Measurements from ENCODE around the gene RCVRN.
A peak's percentile ranks its signal among the peaks of the same experiment; 100 is the strongest.
"Not testable (repeated sequence)": the region's sequence is repeated elsewhere in the genome, so short reads cannot be mapped to it uniquely, and the experiment has no call there.

Gene RCVRN

DNA sequence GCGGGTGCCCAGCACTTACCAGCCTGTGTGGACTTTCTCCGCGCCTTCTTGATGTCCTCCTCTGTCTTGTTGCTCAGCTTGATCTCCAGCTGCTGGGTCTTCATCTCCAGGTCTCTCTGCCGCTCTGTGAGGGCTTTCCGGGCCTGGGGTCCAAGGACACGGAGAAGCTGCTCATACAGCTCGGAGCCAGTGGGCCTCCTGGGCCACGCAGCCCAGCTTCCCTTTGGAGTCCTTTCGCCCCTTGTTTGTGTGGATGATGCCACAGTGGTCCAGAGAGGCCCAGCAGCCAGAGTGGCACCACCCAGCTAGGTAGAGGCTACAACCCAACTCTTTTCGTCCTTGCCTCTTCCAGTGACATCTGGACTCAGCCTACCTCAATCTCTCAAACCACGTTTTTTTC, 20.4 kb upstream of the RCVRN start:
- in situ Hi-C loops (cut with HindIII; ENCODE audit: low pct_ligation_motif_present, low pct_unique_long_range_greater_than_20kb, low sequenced_read_pairs), result no loop called here

DNA sequence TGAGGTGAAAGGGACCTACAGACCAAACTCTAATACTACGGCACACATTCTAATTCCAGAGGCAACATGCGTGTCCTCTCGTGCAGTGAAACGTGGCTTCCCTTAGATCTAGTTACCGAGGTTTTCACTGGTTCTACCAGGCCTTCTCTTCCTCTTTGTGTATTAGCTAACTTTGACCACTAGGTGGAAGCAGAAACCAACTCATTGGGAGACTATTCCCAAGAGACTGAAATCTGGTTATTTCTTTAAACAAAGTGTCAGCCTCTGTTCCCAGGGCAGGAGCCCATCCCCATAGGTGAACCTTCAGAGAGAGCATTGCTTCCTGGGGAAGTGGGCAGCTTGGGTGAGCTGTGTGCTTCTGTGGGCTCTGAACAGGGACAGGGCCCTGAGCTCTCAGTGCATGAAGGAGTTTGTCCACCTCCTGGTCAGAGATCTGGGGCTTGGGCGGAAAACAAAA, 19.7 kb upstream of the RCVRN start:
- in situ Hi-C loops (cut with HindIII; ENCODE audit: low pct_ligation_motif_present, low pct_unique_long_range_greater_than_20kb, low sequenced_read_pairs), result no loop called here
- peak; percentile 85 for DNase-seq

More for the DNA sequence above, 20.4 kb upstream of the RCVRN start:
- no peak for DNase-seq

DNA sequence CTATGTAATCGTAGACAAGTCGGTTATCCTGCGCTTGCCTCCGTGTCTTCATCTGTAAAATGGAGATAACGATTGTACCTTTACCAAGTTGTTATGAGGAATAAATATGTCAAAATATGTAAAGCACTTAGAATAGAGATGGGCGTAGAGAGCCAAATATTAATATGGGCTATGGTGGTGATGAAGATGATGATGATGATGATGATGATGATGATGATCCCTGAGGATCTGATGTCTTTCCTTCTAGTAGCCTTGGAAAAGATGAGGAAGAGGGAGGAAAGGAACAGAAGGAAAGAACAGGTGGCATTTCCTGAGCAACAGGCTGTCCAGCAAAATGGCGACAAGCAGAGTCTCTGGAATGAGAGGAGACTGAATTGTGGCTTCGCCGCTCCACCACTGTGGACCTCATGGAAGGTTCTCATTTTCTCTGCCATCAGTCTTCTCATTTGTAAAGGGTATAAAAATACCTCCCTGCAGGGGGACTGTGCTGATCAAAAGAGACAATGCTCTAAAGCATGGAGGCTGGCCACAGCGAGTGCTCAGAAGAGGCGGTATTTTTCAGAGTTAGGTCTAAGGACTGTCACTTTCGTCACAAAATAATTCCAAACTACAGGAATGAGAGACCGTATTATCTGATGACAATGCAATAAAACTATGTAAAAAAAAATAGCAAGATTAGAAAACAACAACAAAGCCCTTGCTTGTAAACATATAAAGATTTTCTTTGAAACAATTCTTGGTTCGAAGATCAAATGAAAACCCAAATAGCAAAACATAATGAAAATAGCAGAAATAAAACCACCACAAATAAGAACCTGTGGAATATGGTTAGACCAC, 17.2 kb upstream of the RCVRN start:
- in situ Hi-C loops (cut with HindIII; ENCODE audit: low pct_ligation_motif_present, low pct_unique_long_range_greater_than_20kb, low sequenced_read_pairs), result no loop called here

DNA sequence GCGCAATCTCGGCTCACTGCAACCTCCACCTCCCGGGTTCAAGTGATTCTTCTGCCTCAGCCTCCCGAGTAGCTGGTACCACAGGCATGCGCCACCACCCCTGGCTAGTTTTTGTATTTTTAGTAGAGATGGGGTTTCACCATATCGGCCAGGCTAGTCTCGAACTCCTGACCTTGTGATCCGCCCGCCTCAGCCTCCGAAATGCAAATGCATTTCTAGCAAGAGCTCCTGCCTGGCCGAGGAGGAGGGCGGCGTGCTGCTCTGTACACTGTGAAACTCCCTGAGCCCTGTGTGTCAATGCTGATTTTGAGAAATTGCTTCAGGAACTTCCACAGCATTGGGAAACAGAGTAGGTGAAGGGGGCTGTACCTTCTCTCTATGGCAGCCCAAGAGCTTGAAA, 16.1 kb upstream of the RCVRN start:
- in situ Hi-C loops (cut with HindIII; ENCODE audit: low pct_ligation_motif_present, low pct_unique_long_range_greater_than_20kb, low sequenced_read_pairs); DNase-seq: not testable (repeated sequence)

More for the DNA sequence above, 17.2 kb upstream of the RCVRN start:
- no peak for DNase-seq

DNA sequence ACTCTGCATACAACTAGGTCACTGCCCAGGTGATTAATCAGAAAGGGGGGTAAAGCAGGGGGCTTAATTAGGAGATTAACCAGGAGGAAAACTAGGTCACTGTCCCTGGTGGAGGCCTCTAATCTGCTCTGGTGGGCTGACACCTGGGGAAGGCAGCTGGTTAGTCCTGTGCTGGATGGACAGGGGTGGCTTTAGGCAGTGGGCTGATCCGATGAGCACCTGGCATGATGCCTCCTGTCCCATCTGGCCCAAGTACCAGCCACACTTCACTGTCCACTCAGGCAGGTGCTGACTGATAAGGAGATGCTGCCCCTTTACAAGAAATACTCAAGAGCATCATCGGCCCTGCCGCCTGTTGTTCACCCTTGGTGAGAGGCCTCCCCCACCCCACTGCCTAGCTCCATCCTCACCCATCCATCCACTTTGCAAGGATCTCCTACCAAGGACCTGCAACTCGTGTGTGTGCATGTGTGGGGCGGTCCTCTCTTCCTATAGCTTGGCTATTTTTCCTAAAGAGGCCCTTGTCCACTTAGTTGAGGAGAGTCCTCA, 13.8 kb upstream of the RCVRN start:
- in situ Hi-C loops (cut with HindIII; ENCODE audit: low pct_ligation_motif_present, low pct_unique_long_range_greater_than_20kb, low sequenced_read_pairs), result no loop called here

DNA sequence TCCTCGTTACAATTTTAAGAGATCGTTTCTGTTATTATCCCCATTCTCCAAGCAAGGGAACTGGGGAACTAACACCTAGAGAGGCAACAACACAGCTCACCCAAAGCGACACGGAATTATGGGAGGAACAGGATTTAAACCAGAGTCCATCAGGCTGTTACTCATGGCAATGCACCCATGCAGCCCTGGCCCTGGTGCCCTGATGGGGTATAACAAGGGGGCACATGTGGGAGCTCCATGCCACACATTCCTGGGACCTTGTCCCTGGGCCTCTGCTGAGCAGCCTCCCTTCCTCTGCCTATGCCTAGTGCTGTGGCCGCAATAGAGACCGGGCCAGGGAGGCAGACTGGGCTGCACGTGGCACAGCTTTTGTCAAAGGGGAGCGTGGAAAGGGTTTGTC, 13.3 kb upstream of the RCVRN start:
- in situ Hi-C loops (cut with HindIII; ENCODE audit: low pct_ligation_motif_present, low pct_unique_long_range_greater_than_20kb, low sequenced_read_pairs), result no loop called here

More for the DNA sequence above, 13.8 kb upstream of the RCVRN start:
- DNase-seq, result no peak

DNA sequence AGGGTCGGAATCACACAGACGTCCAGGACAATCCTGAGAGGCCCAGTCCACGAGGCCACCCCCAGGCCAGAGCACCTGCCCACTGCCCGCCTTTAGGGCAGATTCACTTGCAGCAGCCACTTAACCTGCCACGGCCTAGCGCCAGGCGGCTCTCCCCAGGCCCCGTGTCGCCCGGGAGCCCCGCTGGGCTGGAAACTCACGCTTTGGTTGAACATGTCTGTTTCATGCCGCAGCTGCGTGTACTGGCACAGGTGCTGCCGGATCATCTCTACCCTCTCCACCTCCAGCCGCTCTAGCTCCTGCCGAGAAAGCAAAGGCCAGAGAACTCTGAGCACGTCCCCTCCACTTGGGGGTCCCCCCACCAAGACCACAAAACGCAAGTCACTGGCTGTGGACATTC, 12.7 kb upstream of the RCVRN start:
- no peak for DNase-seq

More for the DNA sequence above, 13.3 kb upstream of the RCVRN start:
- no peak for DNase-seq

DNA sequence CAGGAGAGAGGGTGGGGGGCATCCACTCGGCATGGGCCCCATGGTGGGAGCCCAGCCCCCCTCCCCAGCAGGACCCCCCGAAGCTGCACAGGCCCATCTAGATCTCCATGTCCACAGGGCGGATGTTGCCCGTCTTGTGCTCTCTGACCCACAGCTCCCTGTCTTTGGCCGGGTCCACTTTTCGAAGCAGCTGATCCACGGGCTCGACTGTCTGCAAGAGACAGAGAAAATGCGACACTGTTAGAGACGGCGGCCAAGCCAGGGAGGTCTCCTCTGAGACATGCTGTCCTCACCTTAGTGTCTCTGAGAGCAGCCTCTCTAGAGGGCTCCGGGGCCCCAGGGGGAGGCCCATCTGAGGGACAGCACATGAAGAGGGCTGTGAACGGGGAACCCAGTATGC, 12.1 kb upstream of the RCVRN start:
- in situ Hi-C loops (cut with HindIII; ENCODE audit: low pct_ligation_motif_present, low pct_unique_long_range_greater_than_20kb, low sequenced_read_pairs), result no loop called here
- DNase-seq, result no peak

More for the DNA sequence above, 12.7 kb upstream of the RCVRN start:
- in situ Hi-C loops (cut with HindIII; ENCODE audit: low pct_ligation_motif_present, low pct_unique_long_range_greater_than_20kb, low sequenced_read_pairs), result no loop called here

DNA sequence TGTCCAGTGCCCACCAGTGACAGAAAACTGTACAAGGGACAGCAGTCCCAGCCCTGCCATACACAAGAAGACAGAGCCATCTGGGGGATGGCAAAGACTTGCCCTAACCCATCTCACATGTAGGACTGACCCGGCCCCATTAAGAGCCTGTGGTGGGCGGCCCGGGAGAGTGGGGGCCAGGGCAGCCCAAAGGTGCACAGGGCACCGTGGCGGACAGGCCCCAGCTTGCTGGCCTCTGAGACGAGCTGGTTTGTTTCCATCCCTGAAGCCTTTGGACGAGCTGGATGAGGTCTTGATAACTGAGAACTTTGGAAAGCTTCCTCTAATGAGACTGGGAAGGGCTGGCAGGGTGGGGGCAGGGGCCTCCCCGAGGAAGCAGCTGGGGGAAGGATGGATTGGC, 11.0 kb upstream of the RCVRN start:
- in situ Hi-C loops (cut with HindIII; ENCODE audit: low pct_ligation_motif_present, low pct_unique_long_range_greater_than_20kb, low sequenced_read_pairs), result no loop called here
- DNase-seq, result no peak

DNA sequence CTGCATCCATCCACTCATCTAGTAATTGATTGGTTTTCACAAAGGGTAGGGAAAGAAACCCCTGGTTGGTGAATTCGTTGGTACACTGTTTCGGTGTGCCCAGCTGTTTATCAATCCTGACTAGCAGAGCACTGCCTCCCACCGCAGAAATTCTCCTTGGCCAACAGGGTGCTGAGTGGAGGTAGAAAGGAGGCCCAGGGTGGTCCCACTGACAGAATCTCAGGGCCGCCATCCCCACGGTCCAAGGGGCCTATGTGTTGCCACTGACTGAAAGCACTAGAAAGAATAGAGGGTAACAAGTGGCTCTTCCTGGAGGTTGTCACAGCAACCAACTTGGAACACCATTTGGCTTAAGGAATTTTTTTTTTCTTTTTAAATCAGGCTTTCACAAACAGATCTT, 8.4 kb upstream of the RCVRN start:
- in situ Hi-C loops (cut with HindIII; ENCODE audit: low pct_ligation_motif_present, low pct_unique_long_range_greater_than_20kb, low sequenced_read_pairs), result no loop called here
- DNase-seq, result no peak

DNA sequence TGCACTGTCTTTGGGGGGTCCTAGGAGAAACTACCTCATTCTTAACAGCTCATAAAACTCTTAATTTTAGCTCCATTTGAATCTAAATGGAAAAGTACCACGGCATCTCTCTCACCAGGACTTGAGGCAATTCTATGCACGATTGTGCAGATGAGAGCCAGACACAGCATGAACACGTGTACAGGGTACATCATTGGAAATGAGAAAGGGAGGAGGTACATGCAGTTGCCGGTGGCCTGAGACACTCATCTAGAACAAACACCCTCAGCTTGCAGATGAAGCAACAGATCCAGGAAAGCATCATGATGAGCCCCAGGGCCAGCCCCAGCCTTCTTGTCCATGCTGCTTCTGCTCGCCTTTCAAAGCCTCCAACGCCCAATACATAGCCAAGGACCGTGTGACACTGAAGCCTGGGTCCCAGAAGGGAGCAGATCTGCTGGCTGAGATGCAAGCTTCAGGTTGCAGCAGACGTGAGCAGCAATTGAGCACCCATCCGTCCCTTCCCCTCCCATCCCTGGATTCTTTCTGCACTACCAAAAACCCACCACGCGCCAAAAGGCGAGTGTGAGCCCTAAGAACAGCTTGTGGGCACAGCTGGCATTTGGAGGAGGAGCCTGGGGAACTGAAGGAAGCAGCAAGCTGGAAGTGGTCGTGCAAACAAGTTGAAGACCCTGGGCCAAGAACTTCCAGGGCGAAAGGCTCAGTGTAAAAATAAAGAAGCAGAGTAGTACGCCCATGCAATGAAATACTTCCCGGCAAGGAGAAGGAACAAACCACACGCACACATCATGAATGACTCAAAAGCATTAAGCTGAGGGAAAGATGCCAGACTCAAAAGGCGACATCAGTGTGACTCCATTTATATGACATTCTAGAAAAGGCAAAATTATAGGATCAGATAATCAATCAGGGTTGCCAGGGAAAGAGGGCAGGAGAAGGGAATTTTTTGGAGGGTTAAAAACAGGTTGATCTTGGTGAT, 7.3 kb upstream of the RCVRN start:
- in situ Hi-C loops (cut with HindIII; ENCODE audit: low pct_ligation_motif_present, low pct_unique_long_range_greater_than_20kb, low sequenced_read_pairs), result no loop called here
- DNase-seq, result no peak

DNA sequence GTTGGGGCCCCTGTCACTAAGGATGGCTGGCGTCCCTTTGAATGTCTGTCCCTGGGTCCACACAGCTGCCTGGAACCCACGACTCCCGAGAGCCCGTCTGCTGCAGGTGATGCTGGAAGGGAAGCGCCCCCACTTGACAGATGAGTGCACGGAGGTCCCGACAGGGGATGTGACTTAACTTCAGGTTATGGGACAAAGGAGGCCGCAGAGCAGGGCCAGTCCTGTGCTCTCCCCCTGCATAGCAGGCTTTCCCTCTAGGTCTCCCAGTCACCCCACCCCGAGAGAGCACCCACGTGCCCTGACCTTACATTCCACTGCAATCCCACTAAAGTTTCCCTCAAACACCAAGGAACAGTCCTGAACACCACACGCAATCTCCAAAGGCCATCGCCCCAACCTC, 6.0 kb upstream of the RCVRN start:
- no peak for DNase-seq
- in situ Hi-C loops (cut with HindIII; ENCODE audit: low pct_ligation_motif_present, low pct_unique_long_range_greater_than_20kb, low sequenced_read_pairs), result no loop called here

DNA sequence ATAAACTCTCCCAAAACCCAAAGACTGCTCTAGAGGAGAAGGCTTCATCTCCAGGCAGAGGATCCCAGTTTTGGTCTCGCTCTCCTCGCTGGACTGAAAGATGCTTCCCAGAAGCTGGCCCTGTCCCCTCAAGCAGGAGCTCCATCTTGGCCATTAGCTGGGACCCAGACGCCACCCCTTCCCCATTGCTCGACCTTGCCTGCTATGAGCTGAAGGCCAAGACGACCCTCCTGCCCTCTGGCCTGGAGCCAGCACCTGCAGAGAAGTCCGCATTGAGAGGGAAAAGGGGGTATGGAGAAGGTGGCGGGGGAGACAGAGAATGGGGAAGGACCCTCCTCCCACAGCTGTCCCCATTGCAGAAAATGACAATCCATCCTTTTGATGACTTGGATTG, 3.6 kb upstream of the RCVRN start:
- in situ Hi-C loops (cut with HindIII; ENCODE audit: low pct_ligation_motif_present, low pct_unique_long_range_greater_than_20kb, low sequenced_read_pairs), result no loop called here

DNA sequence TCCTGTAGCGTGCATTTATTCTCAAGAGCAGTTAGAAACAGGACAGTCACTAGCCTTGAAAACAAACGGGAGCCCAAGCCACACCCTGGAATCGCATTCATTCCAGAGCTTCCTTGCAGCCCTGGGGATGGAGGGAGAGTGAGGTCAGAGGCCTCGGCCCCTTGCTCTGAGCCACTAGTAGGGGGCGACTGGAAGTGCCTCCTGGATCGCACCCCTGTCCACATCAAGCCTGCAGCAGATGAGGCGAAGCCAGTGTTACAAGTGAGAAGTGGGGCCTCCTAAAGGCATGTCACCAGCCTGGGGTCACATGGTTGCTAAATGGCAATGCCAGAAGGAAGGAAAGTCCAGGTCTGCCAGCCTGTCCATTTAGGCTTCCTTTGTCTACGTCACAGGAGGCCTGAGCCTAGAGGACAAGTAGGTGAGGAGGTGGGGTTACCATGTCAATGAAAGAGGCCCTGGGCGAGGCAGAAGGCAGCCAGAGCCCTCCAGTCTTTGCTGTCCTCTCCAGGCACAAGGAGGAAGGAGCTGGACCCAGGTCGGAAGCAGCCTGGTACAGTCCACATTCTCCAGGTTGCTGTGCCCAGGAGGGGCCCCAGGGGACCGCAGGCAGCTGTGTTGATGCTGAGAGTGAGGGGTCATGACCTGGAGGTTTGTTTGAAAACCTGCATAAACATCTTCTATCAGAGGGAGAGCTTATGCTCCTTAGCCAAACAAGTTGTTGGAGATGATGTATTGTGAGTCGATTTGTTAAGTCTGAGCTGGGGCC, 3.0 kb upstream of the RCVRN start:
- no peak for DNase-seq
- in situ Hi-C loops (cut with HindIII; ENCODE audit: low pct_ligation_motif_present, low pct_unique_long_range_greater_than_20kb, low sequenced_read_pairs), result no loop called here

More for the DNA sequence above, 3.6 kb upstream of the RCVRN start:
- DNase-seq, result no peak

DNA sequence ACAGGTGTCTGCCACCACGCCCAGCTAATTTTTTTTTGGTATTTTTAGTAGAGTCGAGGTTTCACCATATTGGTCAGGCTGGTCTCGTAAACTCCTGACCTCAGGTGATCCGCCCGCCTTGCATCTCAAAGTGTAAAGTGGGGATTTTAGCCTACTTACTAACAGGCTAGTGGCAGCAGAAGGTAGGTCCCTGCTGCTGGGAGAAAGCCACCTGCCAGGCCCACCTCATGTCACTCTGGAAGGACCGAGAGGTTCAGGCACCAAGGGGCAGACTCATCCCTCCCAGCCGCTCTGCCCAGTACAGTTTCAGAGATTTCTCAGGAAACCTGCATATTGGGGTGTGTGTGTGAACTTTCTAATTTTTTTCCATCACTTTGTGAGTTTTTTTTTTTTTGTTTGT, 2.1 kb upstream of the RCVRN start:
- no peak for DNase-seq
- in situ Hi-C loops (cut with HindIII; ENCODE audit: low pct_ligation_motif_present, low pct_unique_long_range_greater_than_20kb, low sequenced_read_pairs), result no loop called here

DNA sequence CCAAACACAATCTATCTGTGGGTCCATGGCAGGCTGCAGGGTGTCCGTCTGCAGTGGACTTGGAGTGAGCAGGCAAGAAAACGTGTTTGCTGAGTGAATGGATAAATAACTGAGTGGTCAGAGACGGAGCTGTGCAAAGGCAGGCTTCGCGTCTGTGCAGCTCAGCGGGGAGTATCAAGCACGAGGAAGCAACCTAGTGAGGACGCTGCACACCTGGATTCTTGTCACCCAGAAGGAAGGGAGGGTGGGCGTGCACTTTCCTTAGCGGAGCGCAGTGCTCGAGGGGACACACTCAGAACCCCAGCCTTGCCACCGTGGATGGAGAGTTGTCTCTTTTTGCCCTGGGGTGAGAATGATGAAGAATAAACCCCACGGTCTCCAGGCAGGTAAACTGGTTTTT, 1.5 kb upstream of the RCVRN start:
- in situ Hi-C loops (cut with HindIII; ENCODE audit: low pct_ligation_motif_present, low pct_unique_long_range_greater_than_20kb, low sequenced_read_pairs), result no loop called here
- no peak for DNase-seq

DNA sequence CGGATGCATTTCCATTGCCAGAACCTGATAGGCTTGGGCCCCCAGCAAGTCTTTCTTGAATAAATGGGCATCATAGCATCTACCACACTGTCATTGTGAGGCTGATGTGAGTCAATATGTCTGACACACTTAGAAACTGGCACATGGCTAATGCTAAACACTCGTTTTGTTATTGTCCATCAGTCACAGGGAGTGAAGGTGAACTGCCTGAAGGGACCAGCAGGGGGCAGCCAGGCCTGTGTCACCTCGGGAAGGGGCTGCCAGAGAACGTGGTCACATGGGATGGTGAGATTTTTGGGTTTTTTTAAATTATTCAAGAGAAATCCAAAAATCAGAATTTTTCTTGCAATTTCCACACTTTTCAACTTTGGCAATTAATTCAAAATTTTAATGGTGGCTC, 831 bp upstream of the RCVRN start:
- in situ Hi-C loops (cut with HindIII; ENCODE audit: low pct_ligation_motif_present, low pct_unique_long_range_greater_than_20kb, low sequenced_read_pairs), result no loop called here
- DNase-seq, result peak; percentile 41

DNA sequence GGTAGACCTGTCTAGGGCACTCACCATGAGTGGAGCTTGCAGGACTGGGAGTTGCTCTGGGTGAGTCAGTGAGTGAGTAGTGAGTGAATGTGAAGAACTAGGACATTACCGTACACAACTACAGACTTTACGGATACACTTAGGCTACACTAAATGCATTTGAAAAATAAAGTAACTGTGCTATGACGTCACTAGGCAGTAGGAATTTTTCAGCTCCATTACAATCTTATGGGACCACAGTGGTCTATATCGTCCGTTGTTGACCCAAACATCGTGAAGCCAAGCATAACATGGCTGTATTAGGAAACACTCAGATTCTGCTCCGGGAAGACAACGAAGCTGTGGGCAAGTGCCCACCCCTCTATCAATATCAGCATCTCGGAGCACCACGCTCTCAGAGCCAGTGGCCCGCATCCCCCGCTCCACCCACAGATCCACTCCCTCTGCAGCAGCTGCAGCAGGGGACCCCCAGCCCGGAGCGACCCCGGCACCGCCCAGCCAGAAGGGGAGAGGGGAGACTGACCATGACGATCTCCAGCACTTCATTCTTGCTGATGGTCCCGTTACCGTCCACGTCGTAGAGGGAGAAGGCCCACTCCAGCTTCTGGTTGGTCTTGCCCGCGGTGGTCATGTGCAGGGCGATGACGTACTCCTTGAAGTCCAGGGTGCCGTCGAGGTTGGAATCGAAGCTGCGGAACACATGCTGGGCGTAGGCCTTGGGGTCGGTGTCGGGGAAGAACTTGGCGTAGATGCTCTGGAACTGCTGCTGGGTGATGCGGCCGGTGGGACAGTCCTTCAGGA, 594 bp downstream of the RCVRN start:
- no peak for DNase-seq
- in situ Hi-C loops (cut with HindIII; ENCODE audit: low pct_ligation_motif_present, low pct_unique_long_range_greater_than_20kb, low sequenced_read_pairs), result no loop called here

All from ACHN (cell line).